Activated CD8-positive, alpha-beta memory T cell treated with anti-CD3 and anti-CD28 coated beads for 48 hours (primary cell): ENCODE data around the gene LMAN1.

Experiments used
- DNase-seq, 3 experiments: peaks; one replicate each; pipeline ENCODE4 v3.0.0-alpha.2; 2020; ENCODE audit warnings: low read depth in 2 of 3, low spot score in 2 of 3

The LMAN1 gene

GRCh38 chr18:59372975-59373374 is 13.9 kb upstream of the LMAN1 start:
- no peak for DNase-seq

DNA sequence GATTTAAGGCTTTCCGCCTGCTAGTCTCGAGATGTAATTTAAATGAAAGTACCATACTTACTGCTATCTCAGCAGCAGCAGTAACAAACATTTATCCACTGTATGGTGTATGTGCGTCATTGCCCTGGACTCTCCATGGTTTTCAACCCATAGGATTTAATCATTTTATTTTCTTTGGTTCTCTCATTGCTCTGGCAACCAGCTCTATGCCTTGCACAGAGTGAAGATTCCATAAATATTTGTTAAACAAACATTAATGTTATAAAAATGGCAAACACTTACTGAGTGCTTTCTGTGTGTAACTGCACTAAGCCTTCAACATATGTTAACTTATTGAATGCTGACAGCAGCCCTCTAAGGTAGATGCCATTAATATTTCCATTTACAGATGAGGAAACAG is 1.3 kb upstream of the LMAN1 start:
- no peak for DNase-seq

DNA sequence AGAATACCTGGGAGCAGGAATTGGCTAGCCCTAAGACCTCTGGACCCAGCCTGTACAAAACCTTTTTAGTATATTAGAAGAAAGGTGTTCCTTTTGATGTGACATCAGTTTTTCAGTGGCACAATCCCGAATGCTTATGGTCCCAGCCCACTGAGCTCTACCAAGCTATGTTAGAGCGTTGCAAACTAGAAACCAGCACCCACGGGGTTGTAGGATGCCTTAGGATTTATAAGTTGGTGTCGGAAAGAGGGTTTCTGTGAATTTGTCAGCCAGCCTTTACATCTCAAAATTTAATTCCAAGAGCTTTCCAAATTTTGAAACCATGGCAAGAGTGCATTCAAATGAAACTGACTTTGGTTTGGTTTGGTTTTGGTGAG is 499 bp upstream of the LMAN1 start:
- no peak for DNase-seq

GRCh38 chr18:59358414-59358711 is 702 bp downstream of the LMAN1 start:
- peak in 1 of 3 experiments; percentile 2 for DNase-seq

DNA sequence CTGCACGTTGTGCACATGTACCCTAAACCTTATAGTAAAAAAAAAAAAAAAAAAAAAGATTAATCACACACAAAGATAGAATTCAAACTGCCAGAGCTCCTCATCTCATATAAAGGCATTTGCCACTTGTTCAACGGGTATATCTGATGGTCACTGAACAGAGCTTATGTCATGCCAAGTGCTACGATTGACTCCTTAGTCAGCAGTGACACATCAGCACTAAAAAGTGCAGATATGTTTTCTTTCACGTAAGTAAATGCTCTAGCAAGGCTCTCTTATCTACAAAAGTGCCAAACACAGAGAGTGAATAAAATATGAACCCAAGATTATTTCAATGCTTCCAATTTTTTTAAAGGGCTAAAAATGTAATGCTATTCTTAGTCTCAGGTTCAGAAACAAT is 1.1 kb downstream of the LMAN1 start:
- DNase-seq: no peak

DNA sequence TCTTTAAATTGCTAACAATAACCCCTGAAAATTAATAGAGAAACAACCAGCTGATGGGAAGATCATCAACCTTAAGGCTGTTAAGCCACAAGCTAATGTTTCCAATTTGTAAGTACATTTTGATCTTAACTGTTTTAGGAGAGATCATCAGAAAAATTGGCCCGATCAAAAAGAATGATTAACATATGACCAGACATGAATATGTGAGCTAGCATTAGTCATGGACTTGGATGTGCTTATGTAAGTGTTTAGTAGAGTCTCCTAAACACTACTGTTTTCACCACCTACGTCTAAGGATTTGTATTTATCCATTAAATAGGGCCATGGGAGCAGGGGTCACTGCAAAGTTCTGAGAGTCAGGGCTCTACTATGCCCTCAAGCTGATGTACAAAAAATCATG is 4.3 kb downstream of the LMAN1 start:
- DNase-seq: no peak

DNA sequence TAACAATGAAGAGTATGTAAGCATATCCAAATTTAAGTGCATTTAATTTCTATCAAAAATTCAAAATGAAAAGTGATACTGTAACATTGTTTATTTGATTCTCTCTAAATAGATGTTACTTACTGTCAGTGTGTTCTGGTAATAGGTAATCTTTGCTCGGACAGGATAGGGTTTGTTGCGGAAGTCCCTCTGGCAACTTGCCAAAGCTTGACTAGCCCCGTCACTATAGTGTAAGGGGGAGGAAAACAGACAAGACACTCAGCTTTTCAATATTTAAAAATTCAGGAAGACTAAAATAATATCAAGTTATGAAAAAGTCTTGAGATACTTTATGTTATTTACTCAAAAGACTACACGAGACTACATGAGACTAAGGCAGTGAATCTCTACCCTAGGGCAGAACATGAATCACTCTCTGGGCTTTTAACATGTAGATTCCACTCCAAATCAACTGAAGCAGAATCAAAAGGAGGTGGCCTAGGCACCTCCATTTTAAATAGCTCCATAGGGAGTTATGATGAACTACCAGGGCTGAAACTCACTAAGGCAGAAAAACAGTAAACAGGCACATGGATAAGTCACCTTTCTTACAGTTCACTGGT is 5.9 kb downstream of the LMAN1 start:
- DNase-seq: no peak

DNA sequence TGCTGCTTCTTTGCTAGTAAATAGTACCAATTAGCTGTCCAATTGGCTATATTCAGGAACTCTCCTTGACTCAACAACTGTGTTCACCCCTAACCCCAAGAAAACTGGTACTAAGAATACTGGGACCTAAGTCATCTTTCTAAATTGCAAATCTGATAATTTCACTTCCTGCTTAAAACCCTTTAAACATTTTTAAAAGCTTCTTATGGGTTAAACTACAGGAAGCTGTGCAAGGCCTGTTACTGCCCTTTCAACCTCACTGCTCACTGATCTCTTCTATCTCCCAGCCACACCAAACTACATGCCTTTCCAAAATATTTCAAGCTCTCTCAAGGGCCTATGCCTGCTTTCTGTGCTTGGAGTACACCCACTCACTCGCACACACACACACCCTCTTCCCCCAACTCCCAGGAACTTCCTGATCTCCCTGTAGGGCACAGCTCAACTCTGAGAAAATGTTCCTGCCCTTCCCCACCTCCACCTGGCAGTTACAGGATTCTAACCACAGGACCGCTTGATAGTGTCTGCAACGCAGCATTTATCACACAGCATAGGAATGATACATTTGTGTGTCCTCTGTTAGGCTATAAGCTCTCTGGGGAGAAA is 6.7 kb downstream of the LMAN1 start:
- DNase-seq: no peak

DNA sequence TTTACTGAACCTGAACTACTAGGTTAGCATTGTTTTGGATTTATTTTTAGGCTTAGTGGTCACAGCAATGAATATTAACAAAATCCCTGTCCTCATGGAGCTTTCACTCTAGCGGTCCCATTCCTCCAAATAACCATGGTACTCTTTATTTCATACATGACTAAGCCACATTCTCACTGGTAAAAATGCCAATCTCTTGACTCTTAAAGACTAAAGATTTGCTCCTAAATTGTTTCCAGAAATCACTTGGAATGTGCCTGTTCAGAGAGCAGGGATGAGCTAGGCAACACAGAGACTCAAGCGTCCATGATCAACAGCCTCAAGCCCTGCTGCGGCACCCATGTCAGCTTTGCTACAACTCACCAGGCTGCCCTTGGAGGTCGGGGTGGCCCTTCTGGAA is 13.5 kb downstream of the LMAN1 start:
- no peak for DNase-seq

DNA sequence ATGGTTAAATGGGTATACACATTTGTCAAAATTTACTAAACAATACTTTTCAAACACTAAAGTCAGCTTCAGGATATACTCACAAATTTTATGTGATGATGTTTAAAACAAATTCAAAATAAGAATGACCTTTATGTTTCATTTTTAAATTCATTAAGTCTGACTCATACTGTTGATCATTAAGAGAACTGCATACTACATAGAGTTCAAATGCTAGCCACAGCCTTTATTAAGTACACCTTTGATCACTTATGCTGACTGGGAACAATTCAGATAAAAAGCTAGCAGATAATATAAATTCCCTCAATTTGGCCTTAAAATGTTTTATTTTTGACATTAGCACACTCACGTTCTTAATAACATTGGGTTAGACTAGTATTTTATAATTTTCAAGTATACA is 14.1 kb downstream of the LMAN1 start:
- DNase-seq: no peak

GRCh38 chr18:59343926-59344325 is 15.1 kb downstream of the LMAN1 start:
- no peak for DNase-seq

DNA sequence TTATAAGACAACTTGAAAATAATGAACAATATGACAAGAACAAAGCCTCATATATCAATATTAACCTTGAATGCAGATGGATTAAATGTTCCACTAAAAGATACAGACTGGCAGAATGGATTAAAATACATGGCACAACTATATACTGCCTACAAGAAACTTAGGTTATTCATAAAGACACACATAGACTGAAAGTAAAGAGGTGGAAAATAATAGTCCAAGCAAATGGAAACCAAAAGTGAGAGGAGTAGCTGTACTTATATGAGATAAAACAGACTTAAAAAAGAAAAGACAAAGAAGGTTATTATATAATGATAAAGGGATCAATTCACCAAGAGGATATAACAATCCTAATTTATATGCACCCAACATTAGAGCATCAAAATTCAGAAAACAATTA is 18.2 kb downstream of the LMAN1 start:
- no peak for DNase-seq

DNA sequence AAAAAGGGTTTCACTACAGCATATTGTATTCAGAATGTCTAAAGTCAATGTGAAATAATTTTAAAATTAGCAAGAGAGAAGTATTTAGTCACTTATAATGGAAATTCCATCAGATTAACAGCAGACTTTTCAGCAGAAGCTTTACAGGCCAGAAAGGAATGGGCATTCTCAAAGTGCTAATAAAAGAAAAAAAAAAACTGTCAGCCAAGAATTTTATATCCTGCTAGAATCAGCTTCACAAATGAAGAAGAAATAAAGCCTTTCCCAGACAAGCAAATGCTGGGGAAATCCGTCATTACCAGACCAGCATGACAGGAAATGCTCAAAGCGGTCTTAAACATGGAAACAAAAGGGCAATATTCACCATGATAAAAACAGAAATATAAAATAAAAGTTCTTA is 18.8 kb downstream of the LMAN1 start:
- DNase-seq: no peak

GRCh38 chr18:59332986-59333385 is 26.1 kb downstream of the LMAN1 start:
- DNase-seq: no peak

DNA sequence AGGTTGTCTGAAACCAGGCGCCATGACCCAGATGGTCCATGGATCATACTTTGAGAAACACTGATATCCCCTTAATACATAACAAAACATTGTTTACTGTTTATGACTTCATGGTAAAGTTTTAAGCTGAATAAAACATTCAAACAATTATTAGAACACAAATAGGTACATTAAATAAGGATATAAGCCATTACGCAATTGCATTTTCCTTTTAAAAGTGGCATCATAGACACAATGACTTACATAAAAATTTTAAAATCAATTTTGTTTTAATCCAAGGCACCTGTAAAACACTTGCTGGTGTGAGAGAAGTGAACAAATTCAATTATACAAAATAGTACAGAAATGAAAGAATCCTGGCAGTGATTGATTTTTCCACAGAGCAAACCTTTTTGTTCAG is 30.4 kb downstream of the LMAN1 start:
- no peak for DNase-seq

GRCh38 chr18:59325965-59326364 is 33.1 kb downstream of the LMAN1 start:
- DNase-seq: no peak

GRCh38 chr18:59324623-59324971 is 34.5 kb downstream of the LMAN1 start:
- no peak for DNase-seq

DNA sequence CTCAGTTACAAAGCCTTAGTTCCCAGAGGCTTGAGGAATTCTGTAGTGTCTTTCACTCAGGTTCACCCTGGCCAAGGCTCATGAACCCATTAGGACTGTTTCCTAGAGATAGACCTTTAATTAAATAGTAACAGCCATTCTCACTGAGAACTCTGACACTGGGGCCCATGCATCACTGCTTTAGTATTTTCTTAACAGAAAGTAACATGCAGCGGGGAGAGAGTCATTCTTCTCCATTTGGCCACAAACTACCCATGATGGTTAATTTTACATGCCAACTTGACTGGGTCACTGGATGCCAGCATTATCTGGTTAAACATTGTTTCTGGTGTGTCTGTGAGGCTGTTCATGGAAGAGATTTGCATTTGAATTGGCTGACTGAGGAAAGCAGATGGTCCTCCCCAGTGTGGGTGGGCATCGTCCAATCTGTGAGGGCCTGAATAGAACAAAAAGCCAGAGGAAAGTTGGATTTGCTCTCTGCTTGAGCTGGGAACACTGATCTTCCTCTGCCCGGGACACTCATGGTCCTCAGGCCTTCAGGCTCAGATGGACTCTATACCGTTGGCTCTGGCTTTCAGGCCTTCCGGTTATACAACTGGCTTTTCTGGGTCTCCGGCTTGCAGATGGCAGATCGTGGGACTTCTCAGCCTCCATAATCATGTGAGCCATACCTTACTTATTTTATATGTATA is 35.0 kb downstream of the LMAN1 start:
- DNase-seq: no peak

GRCh38 chr18:59318460-59319050 is 40.5 kb downstream of the LMAN1 start, which contains the start of gene CPLX4:
CPLX4 (minus strand) TSS chr18:59318649; CDS start chr18:59318462, 187 bp downstream.
- no peak for DNase-seq

GRCh38 chr18:59311631-59312030 is 47.4 kb downstream of the LMAN1 start:
- no peak for DNase-seq

GRCh38 chr18:59308938-59309260 is 50.2 kb downstream of the LMAN1 start:
- DNase-seq: no peak

- DNase-seq: peak; percentile 36 to 69 (median 55)
These were observed 50.7 kb downstream of the LMAN1 start for GRCh38 chr18:59308248-59308937.
